Measurements from ENCODE around the gene IGF2R. TPM values are rescaled to one million over a fixed set of nuclear protein-coding genes. Genes with fewer than 3 reads are reported as not detected.

Gene IGF2R
- total RNA-seq, 1 donor from 2014 or later, result 73.4 TPM

DNA sequence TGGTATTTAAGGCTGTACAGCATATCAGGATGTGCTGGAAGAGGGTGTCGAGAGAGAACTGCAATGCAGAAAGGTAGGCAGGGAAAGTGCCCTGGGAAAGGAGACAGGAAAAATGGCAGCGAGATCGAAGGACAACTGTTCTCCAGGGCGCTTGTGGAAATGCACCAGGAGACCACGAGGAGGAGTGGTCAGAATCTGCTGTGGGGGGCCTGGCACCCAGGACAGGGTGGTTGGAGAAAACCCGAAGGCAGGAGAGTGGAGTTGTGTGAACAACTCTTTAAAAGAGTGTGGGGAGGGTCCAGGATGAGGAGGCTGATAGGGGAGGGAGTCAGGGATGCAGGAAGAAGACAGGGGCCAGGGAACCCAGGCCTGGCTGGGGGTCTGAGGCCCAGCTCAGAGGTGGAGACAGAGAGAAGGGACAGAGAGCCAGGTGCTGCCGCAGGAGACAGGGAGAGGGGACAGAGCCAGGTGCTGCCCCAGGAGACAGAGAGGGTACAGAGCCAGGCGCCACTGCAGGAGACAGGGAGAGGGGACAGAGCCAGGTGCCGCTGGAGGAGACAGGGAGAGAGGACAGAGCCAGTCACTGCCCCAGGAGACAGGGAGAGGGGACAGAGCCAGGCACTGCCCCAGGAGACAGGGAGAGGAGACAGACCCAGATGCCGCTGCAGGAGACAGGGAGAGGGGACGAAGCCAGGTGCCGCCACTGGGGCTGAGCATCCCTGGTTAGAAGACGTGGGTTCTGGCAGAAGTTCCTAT is 162.0 kb downstream of the IGF2R start:
- peak; percentile 79 to 80 for DNase-seq (ENCODE audit: extremely low spot score in 2 of 2)
- no peak overlapping the region for H3K4me3 ChIP-seq
- intact Hi-C loops (cut with DNase I), result no loop called here
- H3K27me3 ChIP-seq, result no peaks in the 10 kb centered on the region
- TF ChIP-seq, protein P1, sequence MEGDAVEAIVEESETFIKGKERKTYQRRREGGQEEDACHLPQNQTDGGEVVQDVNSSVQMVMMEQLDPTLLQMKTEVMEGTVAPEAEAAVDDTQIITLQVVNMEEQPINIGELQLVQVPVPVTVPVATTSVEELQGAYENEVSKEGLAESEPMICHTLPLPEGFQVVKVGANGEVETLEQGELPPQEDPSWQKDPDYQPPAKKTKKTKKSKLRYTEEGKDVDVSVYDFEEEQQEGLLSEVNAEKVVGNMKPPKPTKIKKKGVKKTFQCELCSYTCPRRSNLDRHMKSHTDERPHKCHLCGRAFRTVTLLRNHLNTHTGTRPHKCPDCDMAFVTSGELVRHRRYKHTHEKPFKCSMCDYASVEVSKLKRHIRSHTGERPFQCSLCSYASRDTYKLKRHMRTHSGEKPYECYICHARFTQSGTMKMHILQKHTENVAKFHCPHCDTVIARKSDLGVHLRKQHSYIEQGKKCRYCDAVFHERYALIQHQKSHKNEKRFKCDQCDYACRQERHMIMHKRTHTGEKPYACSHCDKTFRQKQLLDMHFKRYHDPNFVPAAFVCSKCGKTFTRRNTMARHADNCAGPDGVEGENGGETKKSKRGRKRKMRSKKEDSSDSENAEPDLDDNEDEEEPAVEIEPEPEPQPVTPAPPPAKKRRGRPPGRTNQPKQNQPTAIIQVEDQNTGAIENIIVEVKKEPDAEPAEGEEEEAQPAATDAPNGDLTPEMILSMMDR (IDR thresholded peaks at IDR 0.05), result no peak
- no peak for TF ChIP-seq POLR2AphosphoS5 (IDR thresholded peaks at IDR 0.05; ENCODE audit: insufficient read depth in 1 of 2, low read depth in 1 of 2)
- TF ChIP-seq POLR2A (IDR thresholded peaks at IDR 0.05), result no peak
- no peak overlapping the region for H3K27ac ChIP-seq
- H3K9me3 ChIP-seq, result no peaks in the 10 kb centered on the region
- H3K36me3 ChIP-seq, result no peaks in the 10 kb centered on the region
- no peaks in the 10 kb centered on the region for H3K4me1 ChIP-seq

DNA sequence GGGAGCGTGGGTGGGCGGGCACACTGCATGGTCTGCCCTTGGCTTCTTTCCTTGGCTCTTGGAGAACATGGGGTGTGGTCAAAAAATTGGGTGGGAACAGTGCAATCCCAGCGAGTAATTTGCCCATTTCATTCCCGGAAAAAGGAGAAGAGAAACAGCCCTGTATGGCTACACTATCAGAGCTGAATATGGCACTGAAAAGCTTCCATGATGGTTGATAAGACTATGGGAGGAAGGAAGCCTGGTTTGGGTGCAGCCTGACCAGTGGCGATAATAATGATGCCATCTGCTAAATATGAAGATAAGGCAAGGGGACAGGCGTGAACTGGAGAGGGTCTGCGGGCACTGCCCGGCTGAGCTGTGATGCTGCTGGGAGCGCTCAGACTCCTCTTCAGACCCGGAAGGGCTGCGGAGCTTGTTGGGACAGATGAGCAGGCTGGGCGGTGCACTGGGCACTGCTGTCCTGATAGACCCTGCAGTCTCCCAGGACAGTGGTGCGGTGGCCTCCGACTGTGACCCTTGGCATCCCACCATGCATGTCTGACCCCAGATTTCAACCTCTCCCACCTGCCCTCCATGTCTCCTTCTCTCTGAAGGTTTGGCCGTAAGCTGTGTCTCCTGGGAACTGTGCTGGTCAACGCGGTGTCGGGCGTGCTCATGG is 162.9 kb downstream of the IGF2R start:
- H3K27me3 ChIP-seq, result no peaks in the 10 kb centered on the region
- no peak overlapping the region for H3K27ac ChIP-seq
- TF ChIP-seq POLR2A (IDR thresholded peaks at IDR 0.05) (no peak), POLR2AphosphoS5 (IDR thresholded peaks at IDR 0.05; ENCODE audit: insufficient read depth in 1 of 2, low read depth in 1 of 2) (no peak)
- TF ChIP-seq, protein P1 (IDR thresholded peaks at IDR 0.05), result no peak
- H3K36me3 ChIP-seq, result no peaks in the 10 kb centered on the region
- no peaks in the 10 kb centered on the region for H3K4me1 ChIP-seq
- DNase-seq (ENCODE audit: extremely low spot score in 2 of 2), result peak in 1 of 2 donors; percentile 81
- H3K9me3 ChIP-seq, result no peaks in the 10 kb centered on the region
- intact Hi-C loops (cut with DNase I), result no loop called here
- no peak overlapping the region for H3K4me3 ChIP-seq

DNA sequence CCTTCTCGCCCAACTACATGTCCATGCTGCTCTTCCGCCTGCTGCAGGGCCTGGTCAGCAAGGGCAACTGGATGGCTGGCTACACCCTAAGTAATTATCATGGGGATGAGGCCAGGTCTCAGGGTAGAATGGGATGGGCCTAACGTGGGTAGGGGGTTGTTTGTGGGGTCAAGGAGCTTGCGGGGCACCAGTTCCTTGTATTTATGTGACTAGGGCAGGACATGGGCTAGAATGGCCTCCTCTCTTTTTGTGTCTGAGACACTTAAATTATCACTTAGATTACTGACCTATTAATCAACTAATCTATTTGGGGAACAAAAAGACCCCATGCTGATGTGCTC is 163.4 kb downstream of the IGF2R start:
- TF ChIP-seq POLR2AphosphoS5 (IDR thresholded peaks at IDR 0.05; ENCODE audit: insufficient read depth in 1 of 2, low read depth in 1 of 2) (no peak), POLR2A (IDR thresholded peaks at IDR 0.05) (no peak)
- TF ChIP-seq, protein P1 (IDR thresholded peaks at IDR 0.05), result no peak

DNA sequence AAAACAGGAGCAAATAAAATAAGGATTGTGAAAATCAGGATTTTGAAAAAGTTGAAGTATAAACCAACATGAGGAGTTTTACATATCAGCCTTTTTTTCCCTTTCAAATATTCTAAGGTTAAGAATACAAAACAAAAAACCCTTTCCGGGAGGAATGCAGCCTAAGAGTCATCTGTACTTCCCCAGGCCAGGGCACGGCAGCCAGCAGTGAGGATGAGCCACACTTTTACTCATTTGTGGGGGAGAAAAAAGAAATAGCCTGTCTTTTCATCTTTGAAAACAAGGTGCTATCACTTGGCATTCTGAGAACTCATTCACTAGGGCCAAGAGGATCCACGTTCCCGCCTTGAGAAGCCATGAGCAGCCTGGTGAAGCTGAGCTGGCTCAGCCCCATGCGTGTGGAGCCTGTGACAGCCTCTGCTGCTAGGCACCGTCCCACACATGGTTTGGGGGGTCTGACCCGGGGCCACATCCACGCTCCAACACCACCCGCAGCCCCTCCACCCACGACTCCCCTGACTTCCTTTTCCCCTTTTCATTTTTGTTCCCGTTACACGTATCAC is 164.0 kb downstream of the IGF2R start:
- no peak overlapping the region for H3K27ac ChIP-seq
- intact Hi-C loops (cut with DNase I), result no loop called here
- no peaks in the 10 kb centered on the region for H3K27me3 ChIP-seq

More for the DNA sequence above, 163.4 kb downstream of the IGF2R start:
- intact Hi-C loops (cut with DNase I), result no loop called here
- DNase-seq (ENCODE audit: extremely low spot score in 2 of 2), result no peak
- no peaks in the 10 kb centered on the region for H3K4me1 ChIP-seq
- no peaks in the 10 kb centered on the region for H3K36me3 ChIP-seq
- H3K9me3 ChIP-seq, result no peaks in the 10 kb centered on the region
- no peak overlapping the region for H3K27ac ChIP-seq
- H3K27me3 ChIP-seq, result no peaks in the 10 kb centered on the region
- H3K4me3 ChIP-seq, result no peak overlapping the region

More for the DNA sequence above, 164.0 kb downstream of the IGF2R start:
- TF ChIP-seq POLR2A (IDR thresholded peaks at IDR 0.05) (no peak), POLR2AphosphoS5 (IDR thresholded peaks at IDR 0.05; ENCODE audit: insufficient read depth in 1 of 2, low read depth in 1 of 2) (no peak)
- TF ChIP-seq, protein P1 (IDR thresholded peaks at IDR 0.05), result no peak
- Histone ChIP-seq H3K9me3 (no peaks in the 10 kb centered on the region), H3K36me3 (no peaks in the 10 kb centered on the region), H3K4me1 (no peaks in the 10 kb centered on the region), H3K4me3 (no peak overlapping the region)
- peak in 1 of 2 donors; percentile 40 for DNase-seq (ENCODE audit: extremely low spot score in 2 of 2)

Measured in vagina (tissue), 2 donors.